CD4-positive, alpha-beta T cell treated with Interleukin-10 for 1 hour (primary cell): ENCODE measurements around the gene TEX22.

Experiments
- DNase-seq: peaks from one replicate; pipeline ENCODE4 v3.0.0-alpha.2; 2020

TEX22 gene

GRCh38 chr14:105444859-105445258 is 46.5 kb downstream of the TEX22 start:
- DNase-seq, result no peak

GRCh38 chr14:105445290-105445689 is 47.0 kb downstream of the TEX22 start:
- DNase-seq, result no peak

- DNase-seq, result no peak
Measured at GRCh38 chr14:105445901-105446845, 47.8 kb downstream of the TEX22 start.

- DNase-seq, result no peak
Measured at GRCh38 chr14:105446971-105447370, 48.6 kb downstream of the TEX22 start.

- DNase-seq, result no peak
Measured at GRCh38 chr14:105447651-105448640, 49.6 kb downstream of the TEX22 start.

- peak; percentile 77 for DNase-seq
Measured at GRCh38 chr14:105448706-105449111, 50.4 kb downstream of the TEX22 start.

GRCh38 chr14:105449276-105450122 is 51.2 kb downstream of the TEX22 start:
- DNase-seq, result no peak

GRCh38 chr14:105450123-105450505 is 51.8 kb downstream of the TEX22 start:
- no peak for DNase-seq

- no peak for DNase-seq
Measured at GRCh38 chr14:105450864-105451720, 52.8 kb downstream of the TEX22 start.

- no peak for DNase-seq
Measured at GRCh38 chr14:105452963-105453362, 54.6 kb downstream of the TEX22 start.

GRCh38 chr14:105453847-105454246 is 55.5 kb downstream of the TEX22 start:
- no peak for DNase-seq

GRCh38 chr14:105455086-105455640 is 56.8 kb downstream of the TEX22 start:
- no peak for DNase-seq

GRCh38 chr14:105455766-105456660 is 57.7 kb downstream of the TEX22 start:
- DNase-seq, result no peak

- DNase-seq, result no peak
Measured at GRCh38 chr14:105456736-105457617, 58.6 kb downstream of the TEX22 start.

GRCh38 chr14:105458010-105458409 is 59.7 kb downstream of the TEX22 start:
- no peak for DNase-seq

- DNase-seq, result no peak
Measured at GRCh38 chr14:105458571-105458970, 60.2 kb downstream of the TEX22 start.

- DNase-seq, result no peak
Measured at GRCh38 chr14:105460116-105460515, 61.8 kb downstream of the TEX22 start.

GRCh38 chr14:105460616-105461015 is 62.3 kb downstream of the TEX22 start:
- no peak for DNase-seq

- no peak for DNase-seq
Measured at GRCh38 chr14:105461903-105462302, 63.6 kb downstream of the TEX22 start.
